T-helper 9 cell (primary cell): Measurements from ENCODE around the gene PIK3R1.

Experiments used
- DNase-seq: peaks from one replicate; pipeline ENCODE4 v3.0.0-alpha.2; 2020

PIK3R1 gene

GRCh38 chr5:68253624-68254585 lies 38.3 kb downstream of the PIK3R1 start:
- DNase-seq = no peak

GRCh38 chr5:68254810-68255209 lies 39.3 kb downstream of the PIK3R1 start:
- no peak for DNase-seq

- DNase-seq = no peak
Observed at GRCh38 chr5:68255305-68256120, 40.0 kb downstream of the PIK3R1 start.

- no peak for DNase-seq
Observed at GRCh38 chr5:68257210-68257609, 41.7 kb downstream of the PIK3R1 start.

- DNase-seq = no peak
Observed at GRCh38 chr5:68258531-68258930, 43.0 kb downstream of the PIK3R1 start.

- no peak for DNase-seq
Observed at GRCh38 chr5:68259700-68260099, 44.1 kb downstream of the PIK3R1 start.

- DNase-seq = no peak
Observed at GRCh38 chr5:68260467-68260866, 44.9 kb downstream of the PIK3R1 start.

- no peak for DNase-seq
Observed at GRCh38 chr5:68261169-68261568, 45.6 kb downstream of the PIK3R1 start.

GRCh38 chr5:68261569-68262065 lies 46.1 kb downstream of the PIK3R1 start:
- no peak for DNase-seq

- DNase-seq = no peak
Observed at GRCh38 chr5:68264024-68264956, 48.7 kb downstream of the PIK3R1 start.

GRCh38 chr5:68265347-68265746 lies 49.8 kb downstream of the PIK3R1 start:
- DNase-seq = no peak

- no peak for DNase-seq
Observed at GRCh38 chr5:68265822-68266395, 50.4 kb downstream of the PIK3R1 start.

- no peak for DNase-seq
Observed at GRCh38 chr5:68266457-68266856, 50.9 kb downstream of the PIK3R1 start.

GRCh38 chr5:68267066-68267465 lies 51.5 kb downstream of the PIK3R1 start:
- DNase-seq = no peak

- DNase-seq = no peak
Observed at GRCh38 chr5:68268101-68268851, 52.7 kb downstream of the PIK3R1 start.

- DNase-seq = no peak
Observed at GRCh38 chr5:68268852-68269130, 53.2 kb downstream of the PIK3R1 start.

- no peak for DNase-seq
Observed at GRCh38 chr5:68269820-68270219, 54.3 kb downstream of the PIK3R1 start.

GRCh38 chr5:68270399-68270975 lies 54.9 kb downstream of the PIK3R1 start:
- DNase-seq = no peak

- no peak for DNase-seq
Observed at GRCh38 chr5:68271124-68271523, 55.6 kb downstream of the PIK3R1 start.

GRCh38 chr5:68272289-68272688 lies 56.7 kb downstream of the PIK3R1 start:
- DNase-seq = no peak
